ENCODE results near the gene DHX35.

DNA sequence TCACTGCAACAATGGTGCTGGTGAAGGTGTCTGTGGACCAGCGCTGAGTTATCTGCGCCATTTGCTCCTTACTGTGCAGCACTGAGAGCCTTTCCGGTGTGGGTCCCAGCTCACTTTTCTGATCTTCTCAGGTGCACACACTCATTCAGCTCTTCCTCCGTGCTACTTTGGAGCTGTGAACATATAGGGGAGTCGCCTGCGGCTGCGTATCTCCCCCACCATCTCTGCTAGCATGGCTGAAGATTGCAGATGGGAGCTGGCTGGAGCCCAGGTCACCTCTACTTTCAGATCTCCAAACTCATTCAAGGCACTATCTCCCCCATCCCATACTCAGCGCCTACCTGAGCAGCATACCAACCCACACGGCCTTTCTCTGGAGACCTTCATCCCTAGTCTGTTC, 96.9 kb downstream of the DHX35 start:
- TF ChIP-seq CTCF (conservative IDR thresholded peaks at IDR 0.05; ENCODE audit: low read depth in 2 of 2): no peak
- TF ChIP-seq EZH2phosphoT487 (IDR thresholded peaks at IDR 0.05; ENCODE audit: unreplicated experiment): no peak
- TF ChIP-seq, protein P1, sequence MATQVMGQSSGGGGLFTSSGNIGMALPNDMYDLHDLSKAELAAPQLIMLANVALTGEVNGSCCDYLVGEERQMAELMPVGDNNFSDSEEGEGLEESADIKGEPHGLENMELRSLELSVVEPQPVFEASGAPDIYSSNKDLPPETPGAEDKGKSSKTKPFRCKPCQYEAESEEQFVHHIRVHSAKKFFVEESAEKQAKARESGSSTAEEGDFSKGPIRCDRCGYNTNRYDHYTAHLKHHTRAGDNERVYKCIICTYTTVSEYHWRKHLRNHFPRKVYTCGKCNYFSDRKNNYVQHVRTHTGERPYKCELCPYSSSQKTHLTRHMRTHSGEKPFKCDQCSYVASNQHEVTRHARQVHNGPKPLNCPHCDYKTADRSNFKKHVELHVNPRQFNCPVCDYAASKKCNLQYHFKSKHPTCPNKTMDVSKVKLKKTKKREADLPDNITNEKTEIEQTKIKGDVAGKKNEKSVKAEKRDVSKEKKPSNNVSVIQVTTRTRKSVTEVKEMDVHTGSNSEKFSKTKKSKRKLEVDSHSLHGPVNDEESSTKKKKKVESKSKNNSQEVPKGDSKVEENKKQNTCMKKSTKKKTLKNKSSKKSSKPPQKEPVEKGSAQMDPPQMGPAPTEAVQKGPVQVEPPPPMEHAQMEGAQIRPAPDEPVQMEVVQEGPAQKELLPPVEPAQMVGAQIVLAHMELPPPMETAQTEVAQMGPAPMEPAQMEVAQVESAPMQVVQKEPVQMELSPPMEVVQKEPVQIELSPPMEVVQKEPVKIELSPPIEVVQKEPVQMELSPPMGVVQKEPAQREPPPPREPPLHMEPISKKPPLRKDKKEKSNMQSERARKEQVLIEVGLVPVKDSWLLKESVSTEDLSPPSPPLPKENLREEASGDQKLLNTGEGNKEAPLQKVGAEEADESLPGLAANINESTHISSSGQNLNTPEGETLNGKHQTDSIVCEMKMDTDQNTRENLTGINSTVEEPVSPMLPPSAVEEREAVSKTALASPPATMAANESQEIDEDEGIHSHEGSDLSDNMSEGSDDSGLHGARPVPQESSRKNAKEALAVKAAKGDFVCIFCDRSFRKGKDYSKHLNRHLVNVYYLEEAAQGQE (IDR thresholded peaks at IDR 0.05; ENCODE audit: unreplicated experiment): no peak
- TF ChIP-seq, protein P2, sequence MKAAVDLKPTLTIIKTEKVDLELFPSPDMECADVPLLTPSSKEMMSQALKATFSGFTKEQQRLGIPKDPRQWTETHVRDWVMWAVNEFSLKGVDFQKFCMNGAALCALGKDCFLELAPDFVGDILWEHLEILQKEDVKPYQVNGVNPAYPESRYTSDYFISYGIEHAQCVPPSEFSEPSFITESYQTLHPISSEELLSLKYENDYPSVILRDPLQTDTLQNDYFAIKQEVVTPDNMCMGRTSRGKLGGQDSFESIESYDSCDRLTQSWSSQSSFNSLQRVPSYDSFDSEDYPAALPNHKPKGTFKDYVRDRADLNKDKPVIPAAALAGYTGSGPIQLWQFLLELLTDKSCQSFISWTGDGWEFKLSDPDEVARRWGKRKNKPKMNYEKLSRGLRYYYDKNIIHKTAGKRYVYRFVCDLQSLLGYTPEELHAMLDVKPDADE (IDR thresholded peaks at IDR 0.05): no peak
- TF ChIP-seq POLR2AphosphoS5 (IDR thresholded peaks at IDR 0.05; ENCODE audit: low read depth): no peak
- no peak for TF ChIP-seq ZNF114 (CRISPR knock-in tag; IDR thresholded peaks at IDR 0.05)
- no peak for TF ChIP-seq CREB1 (CRISPR knock-in tag; IDR thresholded peaks at IDR 0.05; ENCODE audit: low read depth)
- TF ChIP-seq EZH2 (IDR thresholded peaks at IDR 0.05; ENCODE audit: low read depth, unreplicated experiment): no peak
- TF ChIP-seq STAT1 (IDR thresholded peaks at IDR 0.05; ENCODE audit: unreplicated experiment): no peak
